ENCODE measurements around the gene PDIA4. TPM values are rescaled to one million over a fixed set of nuclear protein-coding genes. Genes with fewer than 3 reads are reported as not detected.

The PDIA4 gene
- total RNA-seq, 1 experiment from 2014 or later: 71.3 TPM

- no peaks in the 10 kb centered on the region for H3K4me1 ChIP-seq (ENCODE audit: low read length)
- H3K79me2 ChIP-seq (ENCODE audit: low read length): 0 out of 2 replicates have a peak, but pooled peaks cover 3% of the 10 kb centered on the region
- H3K4me3 ChIP-seq (ENCODE audit: low read length): no peak overlapping the region
- peak; percentile 90 for DNase-seq
- no peaks in the 10 kb centered on the region for H3K9me2 ChIP-seq (replicated peaks; ENCODE audit: insufficient read depth, low read length)
- H3K27me3 ChIP-seq (ENCODE audit: low read length): no peaks in the 10 kb centered on the region
- no peak overlapping the region for H3K27ac ChIP-seq (ENCODE audit: low read length)
- no peak overlapping the region for H2AFZ ChIP-seq (ENCODE audit: low read length)
- peaks cover 28% of the 10 kb centered on the region for H3K36me3 ChIP-seq (ENCODE audit: insufficient read depth, low read length)
- peaks cover 20% of the 10 kb centered on the region; the same call in 1 of the 2 replicates for H4K20me1 ChIP-seq (ENCODE audit: insufficient read depth, low read depth, low read length)
- H3K9ac ChIP-seq (ENCODE audit: low read length): no peak overlapping the region
- no peaks in the 10 kb centered on the region for H3K9me3 ChIP-seq (ENCODE audit: low read length)
- H3K4me2 ChIP-seq (ENCODE audit: low read depth, low read length, poor library complexity, severe bottlenecking): no peak overlapping the region
Observed at GRCh38 chr7:149005427-149006344, 22.6 kb downstream of the PDIA4 start.

- Histone ChIP-seq H3K4me2 (ENCODE audit: low read depth, low read length, poor library complexity, severe bottlenecking) (no peak overlapping the region), H3K79me2 (ENCODE audit: low read length) (0 out of 2 replicates have a peak, but pooled peaks cover under 1% of the 10 kb centered on the region), H3K9me3 (ENCODE audit: low read length) (no peaks in the 10 kb centered on the region), H3K4me1 (ENCODE audit: low read length) (no peaks in the 10 kb centered on the region), H3K27ac (ENCODE audit: low read length) (no peak overlapping the region), H3K9ac (ENCODE audit: low read length) (no peak overlapping the region), H3K9me2 (replicated peaks; ENCODE audit: insufficient read depth, low read length) (no peaks in the 10 kb centered on the region), H2AFZ (ENCODE audit: low read length) (no peak overlapping the region), H3K4me3 (ENCODE audit: low read length) (no peak overlapping the region), H4K20me1 (ENCODE audit: insufficient read depth, low read depth, low read length) (peaks cover 20% of the 10 kb centered on the region; the same call in 1 of the 2 replicates), H3K36me3 (ENCODE audit: insufficient read depth, low read length) (peaks cover 34% of the 10 kb centered on the region), H3K27me3 (ENCODE audit: low read length) (no peaks in the 10 kb centered on the region)
- DNase-seq: no peak
Observed at GRCh38 chr7:149004405-149005370, 23.6 kb downstream of the PDIA4 start.

GRCh38 chr7:149003560-149004305 is 24.6 kb downstream of the PDIA4 start:
- Histone ChIP-seq H3K79me2 (ENCODE audit: low read length) (no peaks in the 10 kb centered on the region), H3K4me2 (ENCODE audit: low read depth, low read length, poor library complexity, severe bottlenecking) (no peak overlapping the region), H3K4me1 (ENCODE audit: low read length) (no peaks in the 10 kb centered on the region), H3K9me2 (replicated peaks; ENCODE audit: insufficient read depth, low read length) (no peaks in the 10 kb centered on the region), H3K27me3 (ENCODE audit: low read length) (no peaks in the 10 kb centered on the region), H3K9ac (ENCODE audit: low read length) (no peak overlapping the region), H2AFZ (ENCODE audit: low read length) (no peak overlapping the region), H3K27ac (ENCODE audit: low read length) (no peak overlapping the region), H4K20me1 (ENCODE audit: insufficient read depth, low read depth, low read length) (peaks cover 15% of the 10 kb centered on the region; the same call in 1 of the 2 replicates), H3K4me3 (ENCODE audit: low read length) (no peak overlapping the region), H3K9me3 (ENCODE audit: low read length) (no peaks in the 10 kb centered on the region), H3K36me3 (ENCODE audit: insufficient read depth, low read length) (peaks cover 32% of the 10 kb centered on the region)
- DNase-seq: no peak

- Histone ChIP-seq H3K27ac (ENCODE audit: low read length) (no peak overlapping the region), H2AFZ (ENCODE audit: low read length) (no peak overlapping the region), H3K9me3 (ENCODE audit: low read length) (no peaks in the 10 kb centered on the region), H3K4me1 (ENCODE audit: low read length) (no peaks in the 10 kb centered on the region), H3K9ac (ENCODE audit: low read length) (no peak overlapping the region), H3K9me2 (replicated peaks; ENCODE audit: insufficient read depth, low read length) (no peaks in the 10 kb centered on the region), H4K20me1 (ENCODE audit: insufficient read depth, low read depth, low read length) (peaks cover 15% of the 10 kb centered on the region; the same call in 1 of the 2 replicates), H3K4me2 (ENCODE audit: low read depth, low read length, poor library complexity, severe bottlenecking) (no peak overlapping the region), H3K4me3 (ENCODE audit: low read length) (no peak overlapping the region), H3K27me3 (ENCODE audit: low read length) (no peaks in the 10 kb centered on the region), H3K36me3 (ENCODE audit: insufficient read depth, low read length) (peaks cover 32% of the 10 kb centered on the region), H3K79me2 (ENCODE audit: low read length) (no peaks in the 10 kb centered on the region)
- no peak for DNase-seq
Observed at GRCh38 chr7:149003018-149003417, 25.3 kb downstream of the PDIA4 start.

- no peaks in the 10 kb centered on the region for H3K27me3 ChIP-seq (ENCODE audit: low read length)
- H4K20me1 ChIP-seq (ENCODE audit: insufficient read depth, low read depth, low read length): peaks cover 15% of the 10 kb centered on the region; the same call in 1 of the 2 replicates
- H3K4me3 ChIP-seq (ENCODE audit: low read length): no peak overlapping the region
- no peaks in the 10 kb centered on the region for H3K4me1 ChIP-seq (ENCODE audit: low read length)
- peaks cover 32% of the 10 kb centered on the region for H3K36me3 ChIP-seq (ENCODE audit: insufficient read depth, low read length)
- H3K79me2 ChIP-seq (ENCODE audit: low read length): no peaks in the 10 kb centered on the region
- no peak overlapping the region for H3K4me2 ChIP-seq (ENCODE audit: low read depth, low read length, poor library complexity, severe bottlenecking)
- no peak overlapping the region for H3K9ac ChIP-seq (ENCODE audit: low read length)
- H3K9me2 ChIP-seq (replicated peaks; ENCODE audit: insufficient read depth, low read length): no peaks in the 10 kb centered on the region
- no peak overlapping the region for H3K27ac ChIP-seq (ENCODE audit: low read length)
- DNase-seq: no peak
- no peak overlapping the region for H2AFZ ChIP-seq (ENCODE audit: low read length)
- H3K9me3 ChIP-seq (ENCODE audit: low read length): no peaks in the 10 kb centered on the region
Observed at GRCh38 chr7:149002604-149003003, 25.7 kb downstream of the PDIA4 start.

GRCh38 chr7:149001427-149002068 is 26.8 kb downstream of the PDIA4 start:
- Histone ChIP-seq H3K79me2 (ENCODE audit: low read length) (no peaks in the 10 kb centered on the region), H3K4me3 (ENCODE audit: low read length) (no peak overlapping the region), H3K9ac (ENCODE audit: low read length) (no peak overlapping the region), H3K36me3 (ENCODE audit: insufficient read depth, low read length) (peaks cover 32% of the 10 kb centered on the region), H4K20me1 (ENCODE audit: insufficient read depth, low read depth, low read length) (peaks cover 15% of the 10 kb centered on the region; the same call in 1 of the 2 replicates), H3K27ac (ENCODE audit: low read length) (no peak overlapping the region), H3K9me2 (replicated peaks; ENCODE audit: insufficient read depth, low read length) (no peaks in the 10 kb centered on the region), H3K27me3 (ENCODE audit: low read length) (no peaks in the 10 kb centered on the region), H3K9me3 (ENCODE audit: low read length) (no peaks in the 10 kb centered on the region), H2AFZ (ENCODE audit: low read length) (no peak overlapping the region), H3K4me1 (ENCODE audit: low read length) (no peaks in the 10 kb centered on the region), H3K4me2 (ENCODE audit: low read depth, low read length, poor library complexity, severe bottlenecking) (no peak overlapping the region)
- DNase-seq: no peak

GRCh38 chr7:149000961-149001360 is 27.3 kb downstream of the PDIA4 start:
- no peak overlapping the region for H3K4me3 ChIP-seq (ENCODE audit: low read length)
- H3K9me2 ChIP-seq (replicated peaks; ENCODE audit: insufficient read depth, low read length): no peaks in the 10 kb centered on the region
- H2AFZ ChIP-seq (ENCODE audit: low read length): no peak overlapping the region
- H3K9ac ChIP-seq (ENCODE audit: low read length): no peak overlapping the region
- no peaks in the 10 kb centered on the region for H3K4me1 ChIP-seq (ENCODE audit: low read length)
- H3K4me2 ChIP-seq (ENCODE audit: low read depth, low read length, poor library complexity, severe bottlenecking): no peak overlapping the region
- no peak overlapping the region for H3K27ac ChIP-seq (ENCODE audit: low read length)
- no peaks in the 10 kb centered on the region for H3K79me2 ChIP-seq (ENCODE audit: low read length)
- no peaks in the 10 kb centered on the region for H3K9me3 ChIP-seq (ENCODE audit: low read length)
- peaks cover 32% of the 10 kb centered on the region for H3K36me3 ChIP-seq (ENCODE audit: insufficient read depth, low read length)
- H3K27me3 ChIP-seq (ENCODE audit: low read length): no peaks in the 10 kb centered on the region
- DNase-seq: no peak
- H4K20me1 ChIP-seq (ENCODE audit: insufficient read depth, low read depth, low read length): peaks cover 15% of the 10 kb centered on the region; the same call in 1 of the 2 replicates

Measured in Karpas-422 (cell line).